Measurements from ENCODE around the gene MEGF9.

Gene MEGF9

DNA sequence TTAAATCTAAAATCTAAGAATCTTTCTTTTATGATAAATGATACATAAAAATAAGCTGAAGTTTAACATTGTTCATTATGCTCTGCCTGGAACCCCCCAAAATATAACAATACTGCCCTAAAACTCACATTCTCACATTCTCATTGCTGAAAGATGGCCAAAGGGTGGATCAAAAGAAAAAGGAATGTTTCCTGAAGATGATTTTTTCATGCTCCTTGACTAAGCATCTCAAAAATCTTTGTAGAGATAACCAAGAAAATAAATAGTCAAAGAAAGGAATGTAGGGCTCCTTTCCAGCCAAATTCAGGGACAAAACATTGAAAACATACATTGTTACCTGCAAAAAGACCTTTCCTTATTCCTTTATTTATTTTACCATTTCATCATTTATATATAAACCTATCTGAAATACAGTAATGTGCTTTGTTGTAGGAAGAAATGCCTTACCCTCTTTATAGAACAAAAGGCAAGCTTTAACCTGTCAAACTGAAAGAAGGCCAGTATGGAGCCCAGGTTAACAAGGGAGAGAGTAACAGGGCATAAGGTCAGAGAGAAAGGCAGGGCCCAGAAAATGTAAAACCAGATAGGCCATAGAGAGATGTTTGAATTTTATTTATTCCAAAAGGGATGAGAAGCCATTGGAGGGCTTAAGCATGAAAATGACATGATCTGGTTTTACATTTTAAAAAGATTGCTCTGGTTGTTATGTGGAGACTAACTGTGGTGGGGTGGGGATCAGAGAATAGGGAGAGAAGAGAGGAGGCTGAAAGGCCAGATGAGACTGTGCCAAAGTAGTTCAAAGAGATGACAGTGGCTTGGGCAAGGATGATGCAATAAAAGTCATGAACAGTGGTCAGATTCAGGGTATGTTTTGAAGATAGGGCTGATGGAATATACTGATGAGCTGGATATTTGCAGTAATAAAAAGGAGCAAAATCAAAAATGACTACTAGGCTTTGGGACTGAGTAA, 97.0 kb downstream of the MEGF9 start:
- DNase-seq, result no peak

GRCh38 chr9:120612218-120612617, 102.1 kb downstream of the MEGF9 start:
- no peak for DNase-seq

- DNase-seq, result no peak
These were observed 102.6 kb downstream of the MEGF9 start for GRCh38 chr9:120611690-120612068.

DNA sequence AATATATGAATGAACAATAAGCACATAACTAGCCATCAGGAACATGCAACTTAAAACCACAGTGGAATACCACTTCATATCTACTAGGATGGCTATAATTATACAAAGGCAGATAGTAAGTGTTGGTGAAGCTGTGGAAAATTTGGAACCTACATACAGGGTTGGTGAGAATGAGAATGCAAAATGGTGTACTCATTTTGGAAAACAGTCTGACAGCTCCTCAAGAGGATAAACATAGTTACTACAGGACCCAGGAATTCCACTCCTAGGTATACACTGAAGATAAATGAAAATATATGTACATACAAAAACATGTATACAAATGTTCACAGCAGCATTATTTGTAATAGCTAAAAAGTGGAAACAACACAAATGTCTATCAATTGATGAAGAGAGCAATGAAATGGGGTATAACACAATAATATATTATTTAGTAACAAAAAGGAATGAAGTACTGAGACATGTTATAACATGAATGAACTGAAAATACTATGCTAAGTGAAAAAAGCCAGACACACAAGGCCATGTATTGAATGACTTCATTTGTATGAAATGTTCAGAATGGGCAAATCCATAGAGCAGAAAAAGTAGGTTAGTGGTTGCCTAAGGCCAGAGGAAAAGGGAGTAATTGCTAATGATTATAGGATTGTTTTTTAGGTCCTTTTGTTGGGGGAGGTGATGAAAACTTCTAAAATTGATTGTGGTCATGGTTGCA, 103.1 kb downstream of the MEGF9 start:
- no peak for DNase-seq

GRCh38 chr9:120609636-120610035, 104.6 kb downstream of the MEGF9 start:
- no peak for DNase-seq

GRCh38 chr9:120608421-120608820, 105.8 kb downstream of the MEGF9 start:
- no peak for DNase-seq

DNA sequence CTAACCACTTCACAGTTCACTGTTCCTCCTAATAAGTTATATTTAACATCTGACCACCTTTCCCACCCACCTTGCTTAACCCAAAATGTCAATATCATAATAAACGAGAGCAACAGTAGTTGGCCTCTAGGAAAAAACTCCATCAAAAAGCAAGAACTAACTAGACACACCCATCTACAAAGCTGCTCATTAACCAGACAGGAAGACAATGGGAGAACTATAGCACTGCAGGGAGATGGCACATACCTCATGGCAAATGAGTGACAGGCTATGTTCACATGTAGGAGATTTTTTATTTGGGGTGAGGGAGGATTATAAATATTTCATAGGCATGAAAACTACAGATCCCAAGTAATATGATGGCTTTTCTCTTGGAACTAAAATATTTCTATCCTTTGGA, 110.7 kb downstream of the MEGF9 start:
- no peak for DNase-seq

- no peak for DNase-seq
These were observed 111.3 kb downstream of the MEGF9 start for GRCh38 chr9:120603010-120603409.

- DNase-seq, result no peak
These were observed 120.4 kb downstream of the MEGF9 start for GRCh38 chr9:120593955-120594277.

DNA sequence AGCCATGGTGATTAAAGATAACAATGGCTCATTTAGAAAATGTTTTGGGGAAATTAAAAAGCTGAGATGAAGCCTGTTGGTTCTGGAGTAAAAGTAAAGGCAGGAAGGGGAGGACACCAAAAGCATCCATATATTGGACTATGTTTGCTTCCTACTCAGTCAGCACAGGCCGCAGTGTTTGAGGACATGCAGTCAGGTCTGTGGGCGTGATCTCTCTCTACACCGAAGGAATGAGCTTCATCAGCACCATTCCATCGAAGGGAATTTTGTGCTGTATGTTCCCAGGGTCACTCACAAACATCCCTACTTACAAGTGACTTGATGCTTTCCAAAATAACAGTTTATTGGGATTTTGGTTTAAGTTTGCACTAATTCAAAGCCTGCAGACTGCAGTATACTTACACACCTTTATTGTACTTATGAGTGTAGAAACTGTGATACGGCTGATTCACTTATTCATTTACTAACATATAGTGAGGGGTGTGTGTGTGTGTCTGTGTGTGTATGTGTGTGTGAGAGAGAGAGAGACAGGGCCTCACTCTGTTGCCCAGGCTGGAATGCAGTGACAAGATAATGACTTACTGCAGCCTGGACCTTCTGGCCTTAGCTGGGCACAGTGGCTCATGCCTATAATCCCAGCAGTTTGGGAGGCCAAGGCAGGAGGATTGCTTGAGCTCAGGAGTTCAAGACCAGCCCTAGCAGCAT, 120.9 kb downstream of the MEGF9 start:
- DNase-seq, result no peak

- no peak for DNase-seq
These were observed 122.1 kb downstream of the MEGF9 start for GRCh38 chr9:120592210-120592609.

DNA sequence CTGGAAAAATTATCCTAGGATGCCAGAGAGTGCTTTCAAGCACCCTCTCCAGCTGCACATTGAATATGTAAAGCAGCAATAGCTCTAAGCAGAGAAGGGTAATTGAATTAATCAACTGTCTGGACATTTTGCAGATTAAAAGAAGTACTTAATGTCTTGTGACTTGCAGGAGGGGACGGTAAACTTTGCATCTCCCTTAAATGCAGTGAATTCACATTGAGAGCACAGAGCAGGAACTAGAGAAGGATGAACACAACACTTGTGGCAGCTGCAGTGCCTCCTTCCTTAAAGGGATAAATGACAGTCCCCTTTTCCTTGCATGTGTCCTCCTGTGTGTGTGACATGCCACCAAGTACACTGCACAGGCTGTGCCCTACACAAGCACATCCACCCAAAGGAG, 126.9 kb downstream of the MEGF9 start:
- DNase-seq, result no peak

DNA sequence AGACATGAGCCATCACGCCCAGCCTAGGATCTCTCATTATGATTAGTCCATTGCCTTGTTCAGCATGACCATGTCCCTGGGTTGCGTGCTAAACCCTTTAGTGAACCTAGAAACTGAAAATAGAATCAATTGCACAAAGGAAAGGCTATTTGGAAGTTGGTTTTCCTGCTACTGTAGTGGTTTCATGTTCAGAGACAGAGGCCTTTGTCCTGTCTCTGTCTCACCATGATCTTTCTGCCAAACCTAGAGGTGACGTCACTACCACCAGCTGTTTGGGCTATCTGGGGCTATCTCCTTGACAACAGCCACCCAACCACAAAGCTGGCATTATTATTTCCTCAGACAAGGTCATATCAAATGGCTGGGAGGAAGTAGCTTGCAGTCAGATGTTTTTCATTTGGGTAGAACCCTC, 130.3 kb downstream of the MEGF9 start:
- no peak for DNase-seq

DNA sequence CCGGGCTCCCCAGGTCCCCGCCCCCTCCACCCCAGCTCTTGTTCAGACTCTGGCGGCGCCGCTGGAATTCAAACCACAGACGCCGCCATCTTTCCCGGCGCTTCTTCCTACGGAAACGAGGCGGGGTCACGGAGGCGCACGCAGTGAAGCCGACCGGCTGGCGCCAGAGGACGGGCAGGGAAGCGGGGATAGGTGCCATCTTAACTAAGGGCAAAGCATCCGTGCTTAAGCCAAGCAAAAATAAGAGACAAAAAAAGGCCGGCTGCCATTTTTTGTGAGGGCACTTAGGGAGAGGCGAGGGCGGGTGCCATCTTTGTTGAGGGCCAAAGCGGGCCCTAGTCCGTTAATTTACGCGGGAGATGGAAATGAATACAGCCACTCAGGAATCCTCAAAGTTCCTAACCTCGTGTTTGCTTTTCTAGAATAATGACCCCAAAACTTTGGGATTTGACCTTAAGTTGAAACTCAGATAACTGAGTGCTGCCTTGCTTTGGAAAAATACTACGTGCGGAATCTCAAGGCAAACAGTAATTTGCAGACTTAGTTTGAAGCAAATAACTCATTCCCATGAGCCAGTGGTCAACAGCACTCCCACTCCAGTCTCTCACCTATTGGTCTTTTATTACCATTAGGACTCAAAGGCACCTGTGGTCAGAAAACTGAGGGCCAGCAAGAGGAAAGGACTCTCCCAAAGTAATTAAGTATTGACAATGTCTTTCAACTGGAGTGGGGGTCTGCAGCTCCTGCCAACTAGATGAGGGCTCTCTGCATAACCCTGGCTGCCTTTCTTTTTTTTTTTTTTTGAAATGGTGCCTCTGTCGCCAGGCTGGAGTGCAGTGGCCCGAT, 134.0 kb downstream of the MEGF9 start, which contains the start of gene CDK5RAP2:
TSS of gene CDK5RAP2 (minus strand) at position 117 of the 846 bp plus-strand sequence. CDS start 189 bp downstream, outside the sequence.
- DNase-seq, result peak; percentile 85

GRCh38 chr9:120579139-120580050, 134.9 kb downstream of the MEGF9 start:
- no peak for DNase-seq

- DNase-seq, result no peak
These were observed 139.8 kb downstream of the MEGF9 start for GRCh38 chr9:120574473-120574872.

DNA sequence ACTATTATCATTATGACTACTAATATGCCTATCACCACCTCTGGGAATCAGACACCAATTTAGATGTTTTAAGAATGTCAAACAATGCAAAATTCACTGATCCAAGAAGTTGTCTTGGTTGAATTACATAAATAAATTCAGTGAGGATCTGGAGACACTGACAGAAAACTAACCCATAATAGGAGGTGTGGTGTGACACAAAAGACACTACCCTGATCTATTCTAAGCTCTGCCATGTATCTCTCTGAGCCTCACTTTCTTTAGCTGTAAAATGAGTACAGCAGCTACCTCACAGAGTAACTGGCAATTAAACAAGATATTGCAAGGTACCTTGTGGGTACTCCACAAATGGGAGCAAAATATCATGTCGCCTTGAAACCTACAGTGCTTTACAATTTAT, 141.8 kb downstream of the MEGF9 start:
- no peak for DNase-seq

GRCh38 chr9:120571443-120572257, 142.6 kb downstream of the MEGF9 start:
- no peak for DNase-seq

DNA sequence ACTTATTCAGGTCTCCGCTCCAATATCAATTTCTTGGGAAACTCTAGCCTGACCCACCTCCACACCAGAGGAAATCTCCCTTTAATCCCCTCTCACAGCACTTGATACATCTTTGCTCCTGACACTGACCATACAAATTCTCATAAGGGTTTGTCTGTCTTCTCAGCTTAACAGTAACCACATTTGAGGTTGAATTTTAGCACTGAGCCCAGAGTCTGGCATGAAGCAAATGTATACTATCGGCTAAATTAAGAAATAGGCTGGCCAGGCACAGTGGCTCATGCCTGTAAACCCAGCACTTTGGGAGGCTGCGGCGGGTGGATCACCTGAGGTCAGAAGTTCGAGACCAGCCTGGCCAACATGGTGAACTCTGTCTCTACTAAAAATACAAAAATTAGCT, 144.0 kb downstream of the MEGF9 start:
- no peak for DNase-seq

- no peak for DNase-seq
These were observed 144.7 kb downstream of the MEGF9 start for GRCh38 chr9:120569556-120569955.

GRCh38 chr9:120568816-120569215, 145.5 kb downstream of the MEGF9 start:
- no peak for DNase-seq
